IPS DF 4.7 (cell line): ENCODE results near the gene SYNPO2.
"Not testable (repeated sequence)": the region's sequence is repeated elsewhere in the genome, so short reads cannot be mapped to it uniquely, and the experiment has no call there.

Experiments used
- DNase-seq: peaks from one replicate; pipeline ENCODE4 v3.0.0-alpha.2; 2013; ENCODE audit warnings: low spot score; ENCODE audit errors: extremely low read depth

The SYNPO2 gene

DNA sequence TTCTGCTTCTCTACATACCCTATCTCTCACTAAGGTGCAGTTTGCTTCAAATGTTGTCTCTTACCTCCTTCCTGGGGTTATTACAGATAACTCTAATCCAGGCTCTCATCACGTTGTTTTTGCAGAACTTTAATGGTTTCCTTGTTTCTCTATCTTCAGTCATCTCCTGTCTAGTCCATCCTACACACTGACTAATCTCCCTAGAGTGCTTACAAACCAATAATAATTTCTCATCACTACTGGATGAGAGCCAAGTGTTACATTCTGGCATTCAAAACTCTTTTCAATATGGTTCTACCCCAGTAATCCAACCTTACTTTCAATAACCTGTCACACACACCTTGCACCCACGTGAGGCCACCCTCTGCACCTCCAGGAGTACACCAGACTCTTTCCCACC is 86.1 kb downstream of the SYNPO2 start:
- DNase-seq = no peak

GRCh38 chr4:118975449-118976192 is 87.0 kb downstream of the SYNPO2 start:
- no peak for DNase-seq

GRCh38 chr4:118976193-118976560 is 87.5 kb downstream of the SYNPO2 start:
- DNase-seq = not testable (repeated sequence)

GRCh38 chr4:118977100-118977499 is 88.4 kb downstream of the SYNPO2 start:
- DNase-seq = not testable (repeated sequence)

DNA sequence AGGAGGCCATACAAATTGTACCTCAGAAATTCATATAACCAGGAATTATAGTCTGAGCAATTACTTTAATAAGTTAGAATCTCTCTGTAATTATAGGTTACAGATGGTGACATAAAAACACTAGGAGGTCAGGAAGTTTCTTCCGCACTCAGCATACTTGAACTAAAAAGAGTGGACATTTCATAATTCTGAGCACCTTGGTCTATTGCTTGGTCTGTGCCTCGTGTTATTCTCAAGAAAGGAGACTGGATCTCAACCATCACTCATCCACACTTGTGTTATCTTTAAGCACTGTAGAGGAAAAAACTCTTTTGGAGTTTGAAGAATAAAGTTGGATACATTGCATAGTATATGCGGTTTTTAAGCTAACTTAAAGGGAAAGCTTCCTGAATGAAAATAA is 91.1 kb downstream of the SYNPO2 start:
- DNase-seq = no peak

DNA sequence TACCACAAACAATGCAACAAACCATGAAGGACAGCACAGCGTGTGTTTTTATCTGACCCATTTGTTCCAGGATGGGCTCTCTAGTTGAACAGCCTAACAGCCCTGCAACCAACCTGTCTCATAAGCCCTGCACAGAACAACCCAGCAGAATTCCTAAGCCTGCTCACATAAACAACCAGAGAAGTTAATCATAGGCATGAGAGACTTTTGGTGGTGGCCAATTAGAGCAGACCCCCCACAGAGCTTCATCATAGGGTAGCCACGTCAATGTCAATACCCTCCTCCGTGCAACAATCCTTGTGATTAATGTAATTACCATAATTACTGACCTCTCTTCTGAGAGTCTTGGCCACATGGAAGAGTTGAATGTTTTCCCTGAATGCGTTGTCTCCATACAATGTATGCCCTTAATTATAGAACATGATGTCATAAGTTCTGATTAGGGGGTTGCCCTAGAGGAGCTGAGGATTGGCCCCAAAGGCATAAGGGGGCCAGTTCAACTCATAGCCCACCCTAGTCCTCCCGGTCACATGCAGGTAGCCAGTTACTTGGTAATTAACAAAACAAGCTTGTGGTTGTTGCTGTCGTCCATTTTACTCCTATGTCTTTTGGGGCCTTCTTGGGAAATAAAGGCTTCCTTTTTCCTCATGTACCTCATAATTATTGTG is 92.7 kb downstream of the SYNPO2 start:
- DNase-seq = no peak

DNA sequence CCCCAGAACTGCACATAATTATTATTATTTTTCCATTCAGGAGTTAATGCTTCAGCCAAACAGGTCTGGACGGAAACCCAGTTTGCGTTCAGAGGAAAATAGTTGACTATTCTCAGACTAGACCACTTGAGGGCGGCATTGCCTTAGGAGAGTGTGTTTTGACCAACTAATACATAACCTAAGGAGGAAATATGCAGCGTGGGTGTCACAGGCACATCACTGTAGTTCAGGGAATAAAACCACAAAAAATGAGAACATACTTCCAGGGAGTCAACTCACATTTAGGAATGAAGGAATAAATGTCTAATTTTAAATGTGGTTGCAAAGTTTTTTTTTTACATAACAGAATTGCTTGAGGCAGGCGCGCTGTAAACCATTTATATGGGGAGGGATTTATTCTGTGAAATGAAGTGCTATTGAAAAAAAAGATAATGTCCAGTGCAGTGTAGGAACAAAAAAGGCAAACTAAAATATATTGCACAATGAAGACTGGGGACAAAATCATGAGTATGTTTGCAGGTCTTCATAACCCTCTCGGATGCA is 93.3 kb downstream of the SYNPO2 start:
- DNase-seq = no peak

DNA sequence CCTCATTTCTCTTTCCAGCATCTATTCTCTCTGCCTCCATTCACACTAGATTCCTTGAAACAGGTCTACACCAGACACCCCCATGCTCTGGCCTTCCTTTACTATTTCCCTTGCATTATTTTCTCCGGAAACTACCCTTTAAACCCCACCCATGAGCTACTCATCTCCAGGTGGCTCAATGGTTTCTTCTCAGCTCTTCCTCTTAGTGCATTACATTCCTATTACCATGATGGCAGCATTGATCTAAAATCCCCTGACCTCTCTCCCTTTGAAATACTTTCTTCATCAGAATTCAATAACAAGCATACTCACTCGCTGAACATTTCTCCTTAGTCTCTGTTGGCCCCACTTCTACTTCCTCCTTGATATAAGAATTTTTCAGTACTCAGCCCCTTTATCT is 94.6 kb downstream of the SYNPO2 start:
- DNase-seq = no peak

DNA sequence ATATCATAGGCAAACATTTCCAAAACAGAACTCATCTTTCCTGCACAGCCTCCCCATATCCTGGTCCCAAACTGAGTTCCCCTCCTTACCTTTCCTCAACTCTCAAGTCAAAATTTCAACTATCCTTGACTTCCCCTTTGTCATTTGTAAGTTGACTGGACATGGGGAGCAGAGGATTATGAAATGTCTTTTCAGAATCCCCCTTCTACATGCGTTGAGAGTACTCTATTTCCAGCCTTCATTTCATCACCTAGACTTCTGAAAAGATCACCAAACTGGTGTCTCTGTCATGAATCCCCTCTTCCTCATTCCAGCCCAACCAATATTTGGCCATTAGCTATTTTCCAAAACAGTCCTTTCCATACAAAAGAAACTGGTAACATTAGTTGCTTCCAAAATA is 95.2 kb downstream of the SYNPO2 start:
- DNase-seq = no peak

GRCh38 chr4:118985170-118986000 is 96.7 kb downstream of the SYNPO2 start:
- no peak for DNase-seq

DNA sequence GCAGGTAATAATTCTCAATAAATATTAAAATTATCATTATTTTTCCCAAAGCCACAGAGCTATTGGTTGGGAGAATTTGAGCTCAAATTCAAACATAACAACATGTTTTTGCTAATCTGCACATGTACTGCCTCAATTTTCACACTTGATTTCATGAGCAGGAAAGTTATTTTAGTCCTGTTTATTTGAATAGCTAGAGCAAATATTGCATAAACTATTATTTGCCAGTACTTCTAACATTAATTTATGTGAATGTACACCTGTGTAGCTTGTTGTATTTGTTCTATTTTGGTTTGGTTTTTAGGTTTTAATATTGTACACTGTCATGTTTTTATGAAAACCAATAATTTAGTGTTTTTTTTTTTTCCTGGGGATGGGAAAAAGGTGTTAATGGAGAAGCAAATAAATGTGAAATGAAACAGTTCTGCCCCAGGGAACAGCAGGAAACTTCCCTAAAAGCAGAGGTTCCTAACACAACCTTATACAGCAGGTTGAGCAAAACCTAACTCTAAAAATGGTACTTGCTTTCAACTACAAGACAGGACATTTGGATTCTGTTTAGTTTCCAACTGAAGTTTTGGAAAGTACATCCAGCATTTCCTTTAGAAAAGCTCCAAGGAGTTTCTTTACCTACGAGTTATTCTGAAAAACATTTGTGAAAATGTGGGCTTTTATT is 99.4 kb downstream of the SYNPO2 start:
- no peak for DNase-seq

DNA sequence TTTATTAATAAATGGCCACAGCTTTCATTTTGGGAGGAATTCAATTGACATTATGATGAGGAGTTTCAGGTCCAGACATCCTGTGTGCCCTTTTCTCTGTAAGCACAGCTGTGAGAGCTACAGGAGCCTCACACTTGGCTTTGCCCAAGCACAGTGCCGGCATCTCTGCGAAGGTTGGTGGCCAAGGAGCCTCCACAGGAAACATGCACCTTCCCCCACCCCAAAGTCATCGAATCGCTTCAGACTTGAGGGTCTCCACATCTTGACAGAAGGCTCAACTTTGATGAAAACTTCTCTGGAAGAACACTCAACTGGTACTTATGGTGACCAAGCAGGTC is 100.0 kb downstream of the SYNPO2 start:
- DNase-seq = no peak

- DNase-seq = no peak
Measured at GRCh38 chr4:118989098-118990080, 100.7 kb downstream of the SYNPO2 start.

DNA sequence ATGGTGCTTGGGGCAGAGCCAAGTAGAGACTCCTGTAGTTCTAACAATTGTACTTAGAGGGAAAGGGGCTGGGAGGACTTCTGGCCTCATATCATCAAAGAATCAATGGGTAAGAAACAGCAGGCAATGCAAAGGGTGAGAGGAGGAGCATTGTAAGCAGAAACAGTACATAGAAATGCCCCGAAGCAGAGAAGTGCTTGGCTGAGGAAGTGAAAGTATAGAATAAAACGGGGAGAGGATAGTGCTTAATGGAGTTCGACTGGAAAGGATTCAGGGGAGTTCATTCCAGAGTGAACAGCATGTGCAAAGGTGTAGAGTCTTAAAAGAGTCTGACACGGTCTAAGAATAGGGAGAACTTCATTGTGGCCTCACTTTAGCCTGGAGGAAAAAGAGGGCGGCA is 103.0 kb downstream of the SYNPO2 start:
- DNase-seq = no peak

DNA sequence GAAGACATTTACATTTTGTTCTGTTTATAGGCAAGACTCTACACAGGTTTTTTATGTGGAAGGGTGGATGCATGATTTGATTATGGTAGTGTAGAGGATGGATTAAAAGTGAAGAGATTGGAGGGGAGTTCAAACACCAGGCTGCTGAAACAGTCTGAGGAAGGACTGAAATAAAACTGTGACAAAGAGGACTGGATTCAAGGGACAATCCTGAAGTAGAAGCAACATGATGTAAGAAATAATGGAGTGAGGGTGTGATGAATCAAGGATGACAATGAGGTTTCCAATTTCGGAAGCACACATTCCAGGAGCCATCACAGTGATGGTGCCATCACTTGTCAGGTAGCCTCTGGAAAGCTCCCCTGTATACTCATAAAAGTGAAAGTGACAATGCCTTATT is 103.5 kb downstream of the SYNPO2 start:
- no peak for DNase-seq

DNA sequence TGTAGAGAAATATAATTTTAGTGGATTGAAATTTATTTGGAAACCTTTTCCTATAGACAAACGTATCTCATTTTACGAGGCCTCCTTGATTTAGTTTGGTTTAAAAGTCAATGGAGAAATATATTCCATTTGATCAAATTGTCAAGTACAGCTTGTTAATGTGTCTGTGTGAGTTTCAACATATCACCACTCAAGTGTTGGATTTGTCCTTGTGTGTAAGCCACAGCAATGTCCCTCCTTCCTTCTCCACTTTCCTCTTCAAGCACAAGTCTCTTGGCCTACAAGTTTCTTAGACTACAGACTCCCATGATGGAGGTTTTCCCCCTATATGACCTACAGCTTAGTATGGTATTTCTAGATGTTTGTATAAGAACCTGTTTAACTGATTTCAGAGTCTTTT is 104.7 kb downstream of the SYNPO2 start:
- DNase-seq = no peak

DNA sequence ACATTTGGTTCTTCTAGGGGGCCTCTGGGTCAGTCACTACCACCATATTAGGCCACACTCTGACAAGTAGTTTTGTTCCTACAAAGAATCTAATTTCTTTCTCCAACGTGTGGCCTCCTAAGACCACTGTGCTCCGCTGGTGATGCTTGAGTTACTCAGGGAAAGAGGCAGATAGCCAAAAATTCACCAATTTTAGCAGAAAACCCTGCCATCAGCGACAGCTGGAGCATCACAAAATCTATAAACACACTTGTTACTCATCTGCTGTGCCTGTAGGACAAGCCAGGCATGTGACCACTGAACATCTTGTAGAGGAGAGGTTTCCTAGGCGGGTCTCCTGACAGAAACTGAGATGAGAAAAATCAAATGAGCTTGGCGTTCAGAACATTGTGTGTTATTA is 105.4 kb downstream of the SYNPO2 start:
- DNase-seq = no peak

DNA sequence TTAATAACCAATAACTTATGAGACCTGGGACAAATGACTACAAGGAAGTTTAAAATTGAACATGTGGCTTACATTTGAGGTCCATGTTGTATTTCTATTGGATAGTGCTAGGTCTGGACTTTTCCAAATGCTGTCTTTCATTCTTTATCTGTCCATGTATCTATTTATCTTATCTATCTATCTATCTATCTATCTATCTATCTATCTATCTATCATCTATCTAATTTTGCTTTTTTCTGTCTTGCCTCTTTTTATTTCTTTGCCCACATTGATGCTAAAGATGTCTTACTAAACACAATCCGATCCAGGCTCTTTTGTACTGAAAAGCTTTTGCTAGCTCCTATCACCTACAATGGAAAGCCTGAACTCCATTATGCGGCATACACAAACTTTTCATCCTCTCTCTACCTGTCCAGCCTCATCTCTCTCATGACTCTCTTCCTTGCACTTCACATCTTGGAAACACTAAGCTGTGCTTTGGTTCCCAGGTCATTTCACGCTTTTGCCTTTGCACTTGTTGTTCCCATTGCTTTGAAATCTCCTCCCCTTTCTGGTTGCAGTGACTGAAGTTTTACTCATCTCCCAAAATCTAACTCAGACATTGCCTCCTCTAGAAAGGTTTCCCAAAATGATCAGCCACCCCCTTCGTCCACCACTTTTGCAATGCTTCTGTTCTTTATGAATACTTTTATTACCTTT is 107.2 kb downstream of the SYNPO2 start:
- no peak for DNase-seq

- no peak for DNase-seq
Measured at GRCh38 chr4:118997601-118998000, 108.9 kb downstream of the SYNPO2 start.

DNA sequence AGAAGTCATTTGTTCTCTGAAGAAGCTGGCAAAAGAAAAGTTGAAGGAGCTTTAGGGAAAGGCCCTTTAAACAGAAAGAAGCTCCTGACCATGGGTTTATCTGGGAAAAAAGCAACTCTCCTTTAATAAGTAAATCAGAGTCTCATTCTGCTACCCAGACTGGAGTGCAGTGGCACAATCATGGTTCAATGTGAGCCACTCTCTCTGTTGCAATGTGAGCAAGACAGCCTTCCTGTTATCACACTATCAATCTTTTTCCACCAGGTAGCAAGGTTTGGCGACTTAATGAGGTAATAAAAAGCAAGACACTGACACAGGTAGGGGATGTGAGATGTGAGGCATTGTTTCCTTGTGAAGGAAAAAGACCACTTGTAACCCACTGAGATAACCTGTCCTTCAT is 111.3 kb downstream of the SYNPO2 start:
- DNase-seq = no peak
